HEK293T (cell line): ENCODE results near the gene ACOX1.

Source experiments
- ARNT ChIP-seq: fragments of 450-650 bp; IDR thresholded peaks from 2 replicates; pipeline ENCODE4 v1.6.1; 2017; ENCODE audit warnings: mild to moderate bottlenecking
- BHLHE40 ChIP-seq: fragments of 450-650 bp; IDR thresholded peaks from 2 replicates; pipeline ENCODE4 v1.6.1; 2016; ENCODE audit warnings: mild to moderate bottlenecking, moderate library complexity, borderline replicate concordance
- FOXA1 ChIP-seq: fragments of 450-650 bp; IDR thresholded peaks from 2 replicates; pipeline ENCODE4 v1.6.1; 2016; ENCODE audit warnings: mild to moderate bottlenecking
- FOXK2 ChIP-seq: fragments of 450-650 bp; IDR thresholded peaks from 2 replicates; pipeline ENCODE4 v1.6.1; 2016; ENCODE audit warnings: mild to moderate bottlenecking
- FOXM1 ChIP-seq: fragments of 450-650 bp; IDR thresholded peaks from 2 replicates; pipeline ENCODE4 v1.6.1; 2017; ENCODE audit warnings: mild to moderate bottlenecking, borderline replicate concordance
- PKNOX1 ChIP-seq: fragments of 450-650 bp; IDR thresholded peaks from 2 replicates; pipeline ENCODE4 v1.6.1; 2016
- SUZ12 ChIP-seq: fragments of 450-650 bp; IDR thresholded peaks from 2 replicates; pipeline ENCODE4 v1.6.1; 2016; ENCODE audit warnings: mild to moderate bottlenecking
- TARDBP ChIP-seq: fragments of 450-650 bp; IDR thresholded peaks from 2 replicates; pipeline ENCODE4 v1.6.1; 2016

GRCh38 chr17:75932852-75933251 is 46.1 kb downstream of the ACOX1 start:
- TF ChIP-seq ARNT: no peak
- no peak for TF ChIP-seq FOXA1
- TF ChIP-seq FOXM1: no peak
- no peak for TF ChIP-seq SUZ12
- no peak for TF ChIP-seq PKNOX1
- no peak for TF ChIP-seq TARDBP
- TF ChIP-seq BHLHE40: no peak
- TF ChIP-seq FOXK2: no peak
